H1 (cell line): Measurements from ENCODE around the gene WDCP. TPM values are rescaled to one million over a fixed set of nuclear protein-coding genes. Genes with fewer than 3 reads are reported as not detected.

Source experiments
- CTCF ChIA-PET: fragments of 300-600 bp; sonication (Branson Sonifier 250); formaldehyde crosslinking; loops from one replicate; lab custom pipeline; 2021; ENCODE audit not compliant: partially characterized antibody; lab: Charles Lee
- POLR2A ChIA-PET: fragments of 300-600 bp; sonication (Branson Sonifier 250); formaldehyde crosslinking; loops from one replicate; lab custom pipeline; 2021; ENCODE audit warnings: inconsistent platforms; ENCODE audit not compliant: partially characterized antibody; lab: Charles Lee
- DNase-seq, 2 experiments: peaks; one replicate each; pipeline versions ENCODE4 v3.0.0 to v3.0.0-alpha.2; 2010 to 2022; ENCODE audit warnings: low spot score in 2 of 2, low read depth in 1 of 2, mixed read lengths in 1 of 2
- FAIRE-seq: peaks from 2 replicates; lab custom pipeline; 2011; peaks lifted over from hg19 to GRCh38; lab: Jason Lieb, UNC
- H2AFZ ChIP-seq: 2 replicates; pipeline ENCODE4 v1.8.1; 2012; ENCODE audit warnings: low read length, inconsistent platforms
- H2AK5ac ChIP-seq: 2 replicates; pipeline ENCODE4 v1.6.1; 2013; ENCODE audit warnings: low read depth, low read length
- H2BK120ac ChIP-seq: replicated peaks from 2 replicates; pipeline ENCODE3; 2013; ENCODE audit warnings: low read depth, low read length, inconsistent platforms
- H2BK12ac ChIP-seq: 2 replicates; pipeline ENCODE4 v1.6.1; 2013; ENCODE audit warnings: low read depth, low read length
- H2BK15ac ChIP-seq: 2 replicates; pipeline ENCODE4 v1.6.1; 2013; ENCODE audit warnings: low read length
- H2BK20ac ChIP-seq: 2 replicates; pipeline ENCODE4 v1.6.1; 2013; ENCODE audit warnings: low read length
- H2BK5ac ChIP-seq: 2 replicates; pipeline ENCODE4 v1.6.1; 2013; ENCODE audit warnings: low read depth, low read length
- H3K14ac ChIP-seq: 2 replicates; pipeline ENCODE4 v1.6.1; 2013; ENCODE audit warnings: inconsistent platforms; ENCODE audit not compliant: insufficient read length
- H3K18ac ChIP-seq: 2 replicates; pipeline ENCODE4 v1.6.1; 2013; ENCODE audit warnings: low read length; ENCODE audit errors: extremely low read depth
- H3K23ac ChIP-seq: 2 replicates; pipeline ENCODE4 v1.6.1; 2013; ENCODE audit warnings: inconsistent platforms; ENCODE audit not compliant: insufficient read length
- H3K23me2 ChIP-seq: 2 replicates; pipeline ENCODE4 v1.6.1; 2013; ENCODE audit warnings: low read depth, low read length
- H3K27ac ChIP-seq: 2 replicates; pipeline ENCODE4 v1.6.1; 2011; ENCODE audit warnings: low read depth, low read length, inconsistent platforms
- H3K27me3 ChIP-seq, 4 experiments: replicated peaks in 1 of 4; 1 replicate in 1 of 4; 2 replicates in 3 of 4; pipeline versions ENCODE4 v1.6.1 to v1.8.1; 2011 to 2013; ENCODE audit warnings: low read length in 3 of 4, mild to moderate bottlenecking in 3 of 4, inconsistent platforms in 2 of 4, mixed read lengths in 2 of 4, moderate library complexity in 1 of 4; ENCODE audit not compliant: control insufficient read depth in 3 of 4, insufficient read depth in 3 of 4; ENCODE audit errors: extremely low read depth in 1 of 4
- H3K36me3 ChIP-seq, 4 experiments: 2 replicates each; pipeline versions ENCODE4 v1.6.1 to v1.8.1; 2011 to 2013; ENCODE audit warnings: mild to moderate bottlenecking in 4 of 4, low read length in 3 of 4, moderate library complexity in 2 of 4, control low read depth in 1 of 4, inconsistent platforms in 1 of 4; ENCODE audit not compliant: insufficient read depth in 4 of 4, control insufficient read depth in 2 of 4
- H3K4ac ChIP-seq: replicated peaks from 2 replicates; pipeline ENCODE3; 2013; ENCODE audit warnings: low read length, low read depth, mixed read lengths, inconsistent platforms; ENCODE audit not compliant: insufficient read length
- H3K4me1 ChIP-seq, 4 experiments: replicated peaks in 1 of 4; 1 replicate in 1 of 4; 2 replicates in 3 of 4; pipeline versions ENCODE4 v1.6.1 to v1.8.1; 2011 to 2013; ENCODE audit warnings: low read length in 3 of 4, inconsistent platforms in 2 of 4, mixed read lengths in 1 of 4; ENCODE audit not compliant: insufficient read depth in 4 of 4, control insufficient read depth in 3 of 4
- H3K4me2 ChIP-seq, 2 experiments: 2 replicates each; pipeline versions ENCODE4 v1.6.1 to v1.8.1; 2011 to 2013; ENCODE audit warnings: low read depth in 2 of 2, low read length in 2 of 2, control low read depth in 1 of 2, inconsistent platforms in 1 of 2, mild to moderate bottlenecking in 1 of 2; ENCODE audit not compliant: insufficient read depth in 1 of 2
- H3K4me3 ChIP-seq, 4 experiments: fragments of 200-600, 300-600 bp in 1 of 4; sonication (generic), shearing (Covaris generic), sonication (Bioruptor Twin) in 1 of 4; 2 replicates each; pipeline versions ENCODE4 v1.5.1 to v1.8.1; 2011 to 2016; ENCODE audit warnings: low read length in 4 of 4, low read depth in 3 of 4, control low read depth in 2 of 4, inconsistent platforms in 2 of 4, mild to moderate bottlenecking in 2 of 4, mixed read lengths in 1 of 4, moderate library complexity in 1 of 4; ENCODE audit not compliant: insufficient read depth in 2 of 4; ENCODE audit errors: extremely low read depth in 1 of 4
- H3K56ac ChIP-seq: replicated peaks from 2 replicates; pipeline ENCODE3; 2013; ENCODE audit warnings: low read depth, mild to moderate bottlenecking, mixed read lengths, low read length, inconsistent platforms; ENCODE audit not compliant: insufficient read length
- H3K79me1 ChIP-seq: 2 replicates; pipeline ENCODE4 v1.6.1; 2013; ENCODE audit warnings: low read depth, low read length, control low read depth
- H3K79me2 ChIP-seq, 2 experiments: 2 replicates each; pipeline versions ENCODE4 v1.6.1 to v1.8.1; 2012 to 2013; ENCODE audit warnings: low read length in 2 of 2, mild to moderate bottlenecking in 2 of 2, inconsistent platforms in 1 of 2; ENCODE audit not compliant: insufficient read depth in 2 of 2, control insufficient read depth in 1 of 2
- H3K9ac ChIP-seq, 4 experiments: replicated peaks in 1 of 4; 1 replicate in 1 of 4; 2 replicates in 3 of 4; pipeline versions ENCODE4 v1.6.1 to v1.8.1; 2011 to 2013; ENCODE audit warnings: low read depth in 3 of 4, low read length in 3 of 4, control low read depth in 2 of 4, mild to moderate bottlenecking in 2 of 4, moderate library complexity in 2 of 4, inconsistent platforms in 1 of 4; ENCODE audit errors: extremely low read depth in 1 of 4
- H3K9me3 ChIP-seq, 2 experiments: 2 replicates each; pipeline versions ENCODE4 v1.6.1 to v1.8.1; 2012 to 2013; ENCODE audit warnings: mild to moderate bottlenecking in 2 of 2, moderate library complexity in 2 of 2, control low read depth in 1 of 2, inconsistent platforms in 1 of 2, low read depth in 1 of 2, low read length in 1 of 2, mixed read lengths in 1 of 2; ENCODE audit not compliant: insufficient read depth in 2 of 2
- H4K20me1 ChIP-seq, 2 experiments: replicated peaks in 1 of 2; 2 replicates each; pipeline versions ENCODE3 to v1.8.1; 2011 to 2013; ENCODE audit warnings: inconsistent platforms in 2 of 2, low read length in 2 of 2, mild to moderate bottlenecking in 1 of 2; ENCODE audit not compliant: insufficient read depth in 2 of 2, control insufficient read depth in 1 of 2
- H4K5ac ChIP-seq: 2 replicates; pipeline ENCODE4 v1.6.1; 2013; ENCODE audit warnings: low read length, low read depth, mixed read lengths, inconsistent platforms; ENCODE audit not compliant: insufficient read length
- H4K8ac ChIP-seq: 2 replicates; pipeline ENCODE4 v1.8.0; 2013; ENCODE audit warnings: mild to moderate bottlenecking, moderate library complexity, low read length, inconsistent platforms; ENCODE audit not compliant: insufficient read depth; ENCODE audit errors: extremely low read depth
- H4K91ac ChIP-seq: replicated peaks from 2 replicates; pipeline ENCODE3; 2013; ENCODE audit warnings: low read length, mixed read lengths, inconsistent platforms; ENCODE audit not compliant: insufficient read length
- CBX8 ChIP-seq: fragments of 300-800, 300-1000 bp; sonication (generic); IDR thresholded peaks from 2 replicates; pipeline ENCODE4 v1.7.1; 2016; ENCODE audit warnings: low read depth, low read length, borderline replicate concordance
- EP300 ChIP-seq, 2 experiments: IDR thresholded peaks; 1 replicate in 1 of 2; 2 replicates in 1 of 2; pipeline ENCODE4 v1.6.1; 2011 to 2012; ENCODE audit warnings: low read depth in 2 of 2, low read length in 2 of 2, mild to moderate bottlenecking in 2 of 2, borderline replicate concordance in 1 of 2, inconsistent platforms in 1 of 2, moderate library complexity in 1 of 2
- FOSL1 ChIP-seq: IDR thresholded peaks from 2 replicates; pipeline ENCODE4 v1.6.1; 2011; ENCODE audit warnings: mild to moderate bottlenecking, low read depth, low read length, moderate library complexity; ENCODE audit not compliant: insufficient read depth
- NRF1 ChIP-seq: IDR thresholded peaks from 2 replicates; pipeline ENCODE4 v1.6.1; 2011; ENCODE audit warnings: mild to moderate bottlenecking, low read depth, low read length, improper control_type of control experiment
- PHF8 ChIP-seq: fragments of 200-600 bp; sonication (generic); conservative IDR thresholded peaks from 2 replicates; pipeline ENCODE4 v1.7.1; 2012; ENCODE audit warnings: low read depth, mild to moderate bottlenecking, inconsistent platforms, low read length, moderate library complexity
- POLR2AphosphoS5 ChIP-seq: IDR thresholded peaks from 2 replicates; pipeline ENCODE4 v1.6.1; 2011; ENCODE audit warnings: low read depth, low read length
- SIX5 ChIP-seq: IDR thresholded peaks from 2 replicates; pipeline ENCODE4 v1.6.1; 2011; ENCODE audit warnings: mild to moderate bottlenecking, low read depth, low read length
- SP2 ChIP-seq: IDR thresholded peaks from 2 replicates; pipeline ENCODE4 v1.6.1; 2012; ENCODE audit warnings: mild to moderate bottlenecking, low read length, inconsistent platforms
- TAF1 ChIP-seq: IDR thresholded peaks from 2 replicates; pipeline ENCODE4 v1.6.1; 2011; ENCODE audit warnings: mild to moderate bottlenecking, low read depth, low read length
- YY1 ChIP-seq: IDR thresholded peaks from 2 replicates; pipeline ENCODE4 v1.6.1; 2011; ENCODE audit warnings: low read depth, mild to moderate bottlenecking, low read length
- WGBS, 2 experiments: shearing (Covaris generic) in 1 of 2; methylation state at CpG; one replicate each; pipeline versions ENCODE4 v1.1.6 to v1.1.7; 2013 to 2015; ENCODE audit warnings: low lambda C conversion rate in 2 of 2, mixed read lengths in 2 of 2, inconsistent platforms in 1 of 2, low coverage in 1 of 2, missing lambda C conversion rate in 1 of 2; ENCODE audit not compliant: insufficient replicate concordance in 2 of 2, insufficient coverage in 1 of 2, insufficient read length in 1 of 2; ENCODE audit errors: extremely low coverage in 1 of 2, missing lambda C conversion rate in 1 of 2; 5-methylcytosine and 5-hydroxymethylcytosine counted together
- polyA plus RNA-seq, 7 experiments: library from polyadenylated mRNA; depleted of rRNA in 3 of 7; stranded (reverse) in 5 of 7; unstranded in 2 of 7; fragments of >200 nt in 5 of 7; fragments of 200-250 nt in 2 of 7; gene quantifications; 1 replicate in 5 of 7; 2 replicates in 1 of 7; 4 replicates in 1 of 7; pipeline versions ENCODE4 v1.2.1 to v1.2.3, GENCODE V29; 2011 to 2013; ENCODE audit warnings: missing spikeins in 2 of 7, mixed read lengths in 2 of 7
- total RNA-seq: library from RNA; stranded (reverse); fragmentation: NEBNext Ultra II Directional; extraction: Animal tissue kit (Norgen Biotek cat#: 25700); gene quantifications from 2 replicates; pipeline ENCODE4 v1.2.1, GENCODE V29; 2021

Gene WDCP
- total and polyA plus RNA-seq, 2 of the 8 experiments (the other 6 are each of a cell fraction or from before 2014, with no cell fraction given) = 19.2 to 40.1 TPM

DNA sequence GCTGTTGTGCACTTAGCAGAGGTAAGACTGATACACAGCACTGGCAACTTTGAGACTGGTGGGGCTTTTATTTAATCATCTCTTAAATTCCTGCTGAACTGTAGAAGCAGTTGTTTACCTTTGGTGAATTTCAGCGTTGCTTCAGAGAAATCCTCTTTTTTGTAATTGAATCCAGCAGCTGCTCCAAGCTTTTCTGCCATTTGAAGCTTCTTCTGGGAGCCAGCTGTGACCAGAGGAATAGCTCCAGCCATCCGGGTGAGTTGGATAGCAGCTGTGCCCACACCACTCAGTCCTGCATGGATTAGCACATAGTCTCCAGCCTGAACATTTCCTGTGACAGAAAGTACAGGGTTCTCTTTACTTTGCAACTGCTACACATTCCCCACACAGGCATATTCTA is 33.5 kb upstream of the WDCP start:
- FAIRE-seq (no peak), DNase-seq (no peak)
- Histone ChIP-seq H4K8ac (no peak overlapping the region), H2BK20ac (no peak overlapping the region), H3K4me3 (no peak overlapping the region), H3K23me2 (peaks cover 15% of the 10 kb centered on the region), H3K18ac (no peak overlapping the region), H3K4me2 (no peak overlapping the region), H3K27me3 (no peaks in the 10 kb centered on the region), H3K79me2 (peaks cover 0 to under 1% of the 10 kb centered on the region in 2 experiments; a peak in 2 of 4 replicates), H2AK5ac (no peak overlapping the region), H3K9ac (no peak overlapping the region), H3K56ac (no peak overlapping the region), H4K91ac (no peak overlapping the region), H4K5ac (no peak overlapping the region), H2BK5ac (no peak overlapping the region), H3K4me1 (peaks cover 8 to 15% (median 10%) of the 10 kb centered on the region in 4 experiments), H3K14ac (no peak overlapping the region), H3K36me3 (peaks cover 11 to 19% (median 16%) of the 10 kb centered on the region in 4 experiments; a peak in 7 of 8 replicates), H4K20me1 (no peaks in the 10 kb centered on the region), H2AFZ (no peak overlapping the region), H3K79me1 (no peaks in the 10 kb centered on the region), H3K23ac (no peak overlapping the region), H2BK12ac (no peak overlapping the region), H2BK120ac (no peak overlapping the region), H3K9me3 (no peaks in the 10 kb centered on the region), H3K27ac (no peak overlapping the region), H2BK15ac (no peak overlapping the region), H3K4ac (no peak overlapping the region)
- CTCF ChIA-PET = interaction anchor here (1.3 kb wide), 1 partner anchor 10 kb away, joined by 3 read pairs; no protein-coding TSS in a partner anchor
- 85% methylated on average over 2 of the region's 2 CpGs; no CpG with 5 or more reads in 1 of the 2 experiments for WGBS, 2 experiments
- TF ChIP-seq SP2 (no peak), NRF1 (no peak), POLR2AphosphoS5 (no peak), EP300 (IDR thresholded peaks at IDR 0.05; ENCODE audit: borderline replicate concordance in 1 of 2, low read depth in 2 of 2, low read length in 2 of 2) (no peak), PHF8 (no peak), FOSL1 (no peak), SIX5 (no peak), YY1 (no peak), CBX8 (no peak), TAF1 (no peak)
- POLR2A ChIA-PET = interaction anchor here (0.7 to 1.8 kb wide), 4 partner anchors 14 to 42 kb away, joined by 3 to 5 read pairs (median 4); partner anchors contain the start of gene WDCP
